ENCODE measurements around the gene SPSB1. TPM values are rescaled to one million over a fixed set of nuclear protein-coding genes. Genes with fewer than 3 reads are reported as not detected.

Gene SPSB1
- total and polyA plus RNA-seq, 2 experiments from 2014 or later: 4.6 to 5.4 TPM

DNA sequence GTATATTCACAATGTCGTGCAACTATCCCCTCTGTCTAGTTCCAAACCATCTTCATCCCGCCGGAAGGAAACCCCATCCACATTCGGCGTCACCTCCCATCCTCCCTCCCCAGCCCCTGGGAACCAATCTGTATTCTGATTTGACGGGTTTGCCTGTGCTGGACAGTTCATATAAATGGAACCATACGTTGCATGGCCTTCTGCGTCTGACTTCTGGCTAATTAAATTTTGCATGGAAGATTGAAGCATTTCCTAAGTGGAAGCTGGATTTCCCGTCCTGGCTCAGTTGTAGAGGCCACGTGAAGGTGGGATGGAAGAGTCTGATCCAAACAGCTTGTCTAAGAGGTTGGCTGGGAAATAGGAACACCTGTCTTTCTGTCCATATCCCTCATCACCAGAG, 14.6 kb downstream of the SPSB1 start:
- H3K27ac ChIP-seq: no peak overlapping the region
- H3K4me3 ChIP-seq: no peak overlapping the region
- H3K27me3 ChIP-seq: no peaks in the 10 kb centered on the region
- H3K4me1 ChIP-seq (ENCODE audit: low read depth): peaks cover 17% of the 10 kb centered on the region
- no peak for DNase-seq (ENCODE audit: low read depth in 1 of 2, low spot score in 1 of 2)
- no peaks in the 10 kb centered on the region for H3K36me3 ChIP-seq
- TF ChIP-seq, protein P1, sequence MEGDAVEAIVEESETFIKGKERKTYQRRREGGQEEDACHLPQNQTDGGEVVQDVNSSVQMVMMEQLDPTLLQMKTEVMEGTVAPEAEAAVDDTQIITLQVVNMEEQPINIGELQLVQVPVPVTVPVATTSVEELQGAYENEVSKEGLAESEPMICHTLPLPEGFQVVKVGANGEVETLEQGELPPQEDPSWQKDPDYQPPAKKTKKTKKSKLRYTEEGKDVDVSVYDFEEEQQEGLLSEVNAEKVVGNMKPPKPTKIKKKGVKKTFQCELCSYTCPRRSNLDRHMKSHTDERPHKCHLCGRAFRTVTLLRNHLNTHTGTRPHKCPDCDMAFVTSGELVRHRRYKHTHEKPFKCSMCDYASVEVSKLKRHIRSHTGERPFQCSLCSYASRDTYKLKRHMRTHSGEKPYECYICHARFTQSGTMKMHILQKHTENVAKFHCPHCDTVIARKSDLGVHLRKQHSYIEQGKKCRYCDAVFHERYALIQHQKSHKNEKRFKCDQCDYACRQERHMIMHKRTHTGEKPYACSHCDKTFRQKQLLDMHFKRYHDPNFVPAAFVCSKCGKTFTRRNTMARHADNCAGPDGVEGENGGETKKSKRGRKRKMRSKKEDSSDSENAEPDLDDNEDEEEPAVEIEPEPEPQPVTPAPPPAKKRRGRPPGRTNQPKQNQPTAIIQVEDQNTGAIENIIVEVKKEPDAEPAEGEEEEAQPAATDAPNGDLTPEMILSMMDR (IDR thresholded peaks at IDR 0.05; ENCODE audit: low read depth, low read length): no peak
- no peaks in the 10 kb centered on the region for H3K9me3 ChIP-seq (ENCODE audit: low read depth)

DNA sequence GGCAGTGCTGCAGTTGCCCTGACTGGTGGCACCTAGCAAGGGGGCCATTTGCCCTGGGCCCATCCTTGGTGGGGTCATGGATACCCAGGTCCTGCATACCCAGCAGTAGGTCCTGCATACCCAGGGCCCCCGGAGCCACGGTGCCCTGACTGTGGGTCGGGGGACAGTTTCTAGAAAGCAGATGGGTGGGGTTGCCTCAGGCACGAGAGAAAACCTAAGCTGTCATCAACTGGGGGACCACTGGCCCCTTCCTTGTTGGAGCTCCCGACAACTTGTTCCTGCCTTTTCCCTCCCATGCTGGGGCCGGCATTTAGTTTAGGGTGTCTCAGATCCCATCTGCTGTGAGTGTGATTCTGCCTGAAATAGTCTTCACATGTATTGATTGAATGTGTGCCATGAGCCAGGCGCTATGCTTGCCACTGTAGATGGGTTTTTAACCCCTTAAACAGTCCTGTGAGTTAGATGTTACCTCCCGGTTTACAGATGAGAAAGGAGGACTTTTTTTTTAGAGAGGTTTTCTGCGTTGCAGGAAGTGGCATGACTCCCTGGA, 15.6 kb downstream of the SPSB1 start:
- DNase-seq (ENCODE audit: low read depth in 1 of 2, low spot score in 1 of 2): no peak

DNA sequence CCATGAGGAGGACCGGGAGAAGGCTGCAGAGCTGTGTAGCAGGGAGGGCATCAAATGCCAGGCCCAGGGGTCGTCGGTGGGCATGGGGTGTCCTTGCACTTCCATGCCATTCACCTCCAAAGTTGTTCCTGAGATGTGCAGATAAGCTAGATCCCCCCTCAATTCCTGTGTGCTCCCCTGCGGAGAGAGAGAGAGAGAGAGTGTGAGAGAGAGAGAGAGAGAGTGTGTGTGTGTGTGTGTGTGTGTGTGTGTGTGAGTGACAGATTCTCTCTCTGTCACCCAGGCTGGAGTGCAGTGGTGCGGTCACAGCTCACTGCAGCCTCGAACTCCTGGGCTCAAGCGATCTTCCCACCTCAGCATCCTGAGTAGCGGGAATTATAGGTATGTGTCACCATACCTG, 16.4 kb downstream of the SPSB1 start:
- Histone ChIP-seq H3K36me3 (no peaks in the 10 kb centered on the region), H3K4me3 (no peak overlapping the region), H3K27me3 (no peaks in the 10 kb centered on the region), H3K9me3 (ENCODE audit: low read depth) (no peaks in the 10 kb centered on the region), H3K4me1 (ENCODE audit: low read depth) (peaks cover 9% of the 10 kb centered on the region), H3K27ac (no peak overlapping the region)
- no peak for DNase-seq (ENCODE audit: low read depth in 1 of 2, low spot score in 1 of 2)
- TF ChIP-seq, protein P1 (IDR thresholded peaks at IDR 0.05; ENCODE audit: low read depth, low read length): no peak

More for the DNA sequence above, 15.6 kb downstream of the SPSB1 start:
- no peak overlapping the region for H3K4me3 ChIP-seq
- H3K27me3 ChIP-seq: no peaks in the 10 kb centered on the region
- H3K4me1 ChIP-seq (ENCODE audit: low read depth): peaks cover 11% of the 10 kb centered on the region
- H3K27ac ChIP-seq: no peak overlapping the region
- TF ChIP-seq, protein P1 (IDR thresholded peaks at IDR 0.05; ENCODE audit: low read depth, low read length): no peak
- H3K9me3 ChIP-seq (ENCODE audit: low read depth): no peaks in the 10 kb centered on the region
- H3K36me3 ChIP-seq: no peaks in the 10 kb centered on the region

DNA sequence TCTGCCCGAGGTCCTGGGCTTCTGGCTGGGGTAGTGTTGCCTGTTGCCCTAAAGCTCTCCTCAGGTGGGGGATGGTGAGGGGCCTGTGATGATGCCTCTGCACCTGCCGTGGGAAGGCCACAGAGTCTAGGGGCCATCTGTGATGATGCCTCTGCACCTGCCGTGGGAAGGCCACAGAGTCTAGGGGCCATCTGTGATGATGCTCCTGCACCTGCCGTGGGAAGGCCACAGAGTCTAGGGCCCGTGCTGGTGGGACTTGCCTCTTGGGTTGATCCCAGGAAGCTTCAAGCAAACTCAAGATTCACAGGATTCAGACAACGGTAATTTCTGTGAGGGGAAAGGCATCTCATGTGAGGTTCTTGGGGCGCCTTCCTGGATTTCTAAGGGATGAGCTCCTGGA, 17.3 kb downstream of the SPSB1 start:
- H3K4me1 ChIP-seq (ENCODE audit: low read depth): peaks cover 9% of the 10 kb centered on the region
- DNase-seq (ENCODE audit: low read depth in 1 of 2, low spot score in 1 of 2): no peak

DNA sequence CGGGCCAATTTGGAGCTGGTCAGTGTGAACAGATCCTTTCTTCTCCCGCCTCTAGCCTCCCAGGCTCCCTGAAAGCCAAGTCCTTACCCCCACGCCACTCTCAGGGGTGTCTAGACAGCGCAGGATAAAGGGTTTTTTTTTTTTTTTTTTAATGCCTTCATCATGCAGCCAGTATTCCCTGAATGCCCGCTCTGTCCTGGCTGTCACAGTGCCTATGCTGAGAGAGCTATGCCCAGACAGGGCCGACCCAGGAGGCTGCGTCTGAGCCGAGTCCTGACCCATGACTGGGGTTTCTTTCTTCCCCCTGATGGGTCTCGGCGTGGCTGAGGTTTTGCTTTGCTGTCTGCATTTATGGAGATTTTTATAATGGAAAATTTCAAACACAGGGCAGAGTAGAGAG, 18.3 kb downstream of the SPSB1 start:
- H3K4me3 ChIP-seq: no peak overlapping the region
- TF ChIP-seq, protein P1 (IDR thresholded peaks at IDR 0.05; ENCODE audit: low read depth, low read length): no peak

More for the DNA sequence above, 17.3 kb downstream of the SPSB1 start:
- Histone ChIP-seq H3K36me3 (no peaks in the 10 kb centered on the region), H3K27ac (no peak overlapping the region), H3K4me3 (no peak overlapping the region), H3K9me3 (ENCODE audit: low read depth) (no peaks in the 10 kb centered on the region), H3K27me3 (no peaks in the 10 kb centered on the region)
- TF ChIP-seq, protein P1 (IDR thresholded peaks at IDR 0.05; ENCODE audit: low read depth, low read length): no peak

More for the DNA sequence above, 18.3 kb downstream of the SPSB1 start:
- Histone ChIP-seq H3K9me3 (ENCODE audit: low read depth) (no peaks in the 10 kb centered on the region), H3K36me3 (no peaks in the 10 kb centered on the region), H3K4me1 (ENCODE audit: low read depth) (peaks cover 9% of the 10 kb centered on the region), H3K27me3 (no peaks in the 10 kb centered on the region), H3K27ac (no peak overlapping the region)
- DNase-seq (ENCODE audit: low read depth in 1 of 2, low spot score in 1 of 2): no peak

All from cardiac muscle cell (in vitro differentiated cells and primary cell).